K562 (cell line): Measurements from ENCODE around the gene APLP1. TPM values are rescaled to one million over a fixed set of nuclear protein-coding genes. Genes with fewer than 3 reads are reported as not detected.

Source experiments
- ATAC-seq: fragments of 200-7000 bp; cut with Tn5 transposase; 3 replicates; pipeline ENCODE4 v1.9.1; 2020; ENCODE audit warnings: moderate library complexity
- BruUV-seq: library from RNA; stranded (reverse); fragments of 400-500 nt; replicated peaks from 2 replicates; lab custom pipeline; 2021; lab: Mats Ljungman, UMichigan
- CTCF ChIA-PET: fragments of 300-600 bp; formaldehyde crosslinking; extraction: SDS; loops from one replicate; lab custom pipeline; 2021; ENCODE audit warnings: low intra/inter-chr PET ratio; lab: Yijun Ruan, JAX
- POLR2A ChIA-PET: fragments of 300-600, 350-650 bp; sonication (Branson Sonifier 250); formaldehyde crosslinking; extraction: SDS; loops from one replicate; lab custom pipeline; 2021; ENCODE audit warnings: antibody characterized with exemption, inconsistent platforms; lab: Yijun Ruan, JAX
- DNase-seq, 4 experiments: peaks; one replicate each; pipeline versions ENCODE4 v3.0.0 to v3.0.0-alpha.2; 2011 to 2018; ENCODE audit warnings: low spot score in 3 of 4, mixed read lengths in 3 of 4; ENCODE audit errors: extremely low read depth in 1 of 4
- FAIRE-seq: peaks from 2 replicates; lab custom pipeline; 2011; peaks lifted over from hg19 to GRCh38; lab: Jason Lieb, UNC
- H2AFZ ChIP-seq: 2 replicates; pipeline ENCODE4 v1.6.0; 2011; ENCODE audit warnings: low read depth, low read length, control low read depth, inconsistent platforms
- H3K27ac ChIP-seq: fragments of 200-600 bp; 3 replicates; pipeline ENCODE4 v1.8.0; 2011; ENCODE audit warnings: low read depth, mild to moderate bottlenecking, control low read depth, inconsistent platforms, low read length, moderate library complexity, mixed read lengths; ENCODE audit errors: extremely low read depth
- H3K27me3 ChIP-seq, 2 experiments: fragments of 300-600 bp in 1 of 2; 2 replicates in 1 of 2; 3 replicates in 1 of 2; pipeline versions ENCODE4 v1.6.0 to v1.8.0; 2011; ENCODE audit warnings: inconsistent platforms in 2 of 2, low read length in 2 of 2, mild to moderate bottlenecking in 1 of 2, mixed read lengths in 1 of 2, moderate library complexity in 1 of 2; ENCODE audit not compliant: control insufficient read depth in 2 of 2, insufficient read depth in 2 of 2
- H3K36me3 ChIP-seq: fragments of 300-600 bp; 3 replicates; pipeline ENCODE4 v1.8.0; 2011; ENCODE audit warnings: mild to moderate bottlenecking, low read length, inconsistent platforms; ENCODE audit not compliant: control insufficient read depth, insufficient read depth
- H3K4me1 ChIP-seq, 2 experiments: fragments of 200-600 bp in 1 of 2; replicated peaks in 1 of 2; 2 replicates in 1 of 2; 3 replicates in 1 of 2; pipeline versions ENCODE4 v1.5.1 to v1.8.0; 2011; ENCODE audit warnings: inconsistent platforms in 2 of 2, low read length in 2 of 2, mild to moderate bottlenecking in 1 of 2, mixed read lengths in 1 of 2, moderate library complexity in 1 of 2; ENCODE audit not compliant: control insufficient read depth in 2 of 2, insufficient read depth in 2 of 2
- H3K4me2 ChIP-seq: 2 replicates; pipeline ENCODE4 v1.6.1; 2011; ENCODE audit warnings: low read length, control low read depth, inconsistent platforms, mixed read lengths; ENCODE audit not compliant: insufficient read depth
- H3K4me3 ChIP-seq: fragments of 200-600 bp; sonication (generic), shearing (Covaris generic); 2 replicates; pipeline ENCODE4 v1.5.1; 2016; ENCODE audit warnings: control low read depth, inconsistent platforms
- H3K79me2 ChIP-seq: fragments of 200-600 bp; 3 replicates; pipeline ENCODE4 v1.8.0; 2011; ENCODE audit warnings: low read length, inconsistent platforms; ENCODE audit not compliant: control insufficient read depth, insufficient read depth
- H3K9ac ChIP-seq, 2 experiments: 2 replicates each; pipeline versions ENCODE4 v1.6.0 to v1.6.1; 2011; ENCODE audit warnings: low read depth in 2 of 2, low read length in 2 of 2, control low read depth in 1 of 2, inconsistent platforms in 1 of 2, mild to moderate bottlenecking in 1 of 2, mixed read lengths in 1 of 2; ENCODE audit not compliant: insufficient read depth in 1 of 2
- H3K9me1 ChIP-seq: one replicate; pipeline ENCODE4 v1.6.0; 2011; ENCODE audit warnings: inconsistent platforms, mild to moderate bottlenecking, low read length, moderate library complexity; ENCODE audit not compliant: control insufficient read depth, insufficient read depth
- H3K9me3 ChIP-seq: replicated peaks from 2 replicates; pipeline ENCODE4 v1.5.1; 2011; ENCODE audit warnings: low read depth, low read length, inconsistent platforms; ENCODE audit not compliant: control insufficient read depth, insufficient read depth
- H4K20me1 ChIP-seq: replicated peaks from 2 replicates; pipeline ENCODE4 v1.6.1; 2011; ENCODE audit warnings: low read length, inconsistent platforms, mixed read lengths; ENCODE audit not compliant: control insufficient read depth, insufficient read depth
- BACH1 ChIP-seq: fragments of 200-800 bp; sonication (Bioruptor generic); IDR thresholded peaks from 2 replicates; pipeline ENCODE4 v1.6.1; 2016; ENCODE audit warnings: missing genetic modification characterization, missing compliant biosample characterization
- FOXK2 ChIP-seq, 2 experiments: fragments of 450-650 bp; IDR thresholded peaks in 1 of 2; conservative IDR thresholded peaks in 1 of 2; 2 replicates each; pipeline ENCODE4 v1.6.1; 2016; ENCODE audit warnings: low read depth in 2 of 2, mild to moderate bottlenecking in 1 of 2
- HDAC1 ChIP-seq, 2 experiments: fragments of 450-650 bp; IDR thresholded peaks; 2 replicates each; pipeline ENCODE4 v1.6.1; 2016 to 2017; ENCODE audit warnings: inconsistent platforms in 1 of 2, mild to moderate bottlenecking in 1 of 2, moderate library complexity in 1 of 2
- HNRNPH1 ChIP-seq: fragments of 200-400 bp; formaldehyde crosslinking; optimal IDR thresholded peaks from 2 replicates; pipeline ENCODE3; 2017; ENCODE audit warnings: low read depth, mild to moderate bottlenecking, low read length, moderate library complexity
- MAFK ChIP-seq: IDR thresholded peaks from 2 replicates; pipeline ENCODE4 v1.6.1; 2011; ENCODE audit warnings: low read length, improper control_type of control experiment
- MCM3 ChIP-seq: fragments of 450-650 bp; IDR thresholded peaks from 2 replicates; pipeline ENCODE4 v1.6.1; 2016
- RFX1 ChIP-seq: fragments of 450-650 bp; IDR thresholded peaks from 2 replicates; pipeline ENCODE4 v1.6.1; 2016; ENCODE audit warnings: mild to moderate bottlenecking, moderate library complexity
- ZBTB34 ChIP-seq: fragments of 250-450 bp; sonication (Bioruptor Pico); IDR thresholded peaks from 2 replicates; pipeline ENCODE4 v1.8.0; 2021; ENCODE audit warnings: mild to moderate bottlenecking, moderate library complexity
- ZNF77 ChIP-seq: fragments of 250-450 bp; sonication (Bioruptor Pico); IDR thresholded peaks from 2 replicates; pipeline ENCODE4 v1.5.0; 2020
- WGBS: fragments of 100-300 bp; shearing (Covaris generic); methylation state at CpG from one replicate; pipeline ENCODE4 v1.1.6; 2016; ENCODE audit warnings: low coverage, mixed read lengths; ENCODE audit not compliant: insufficient coverage; ENCODE audit errors: missing lambda C conversion rate; 5-methylcytosine and 5-hydroxymethylcytosine counted together
- in situ Hi-C: fragments of 300-500 bp; cut with MboI; formaldehyde crosslinking; loops from 4 replicates; pipeline ENCODE4 v1.15.0; 2018; ENCODE audit warnings: inconsistent platforms, mixed read lengths
- intact Hi-C: fragments of 100-400 bp; cut with micrococcal nuclease; formaldehyde crosslinking; loops from 2 replicates; pipeline ENCODE4 v1.14.2; 2022
- polyA plus RNA-seq, 8 experiments: library from polyadenylated mRNA; depleted of rRNA in 4 of 8; stranded (reverse) in 5 of 8; unstranded in 3 of 8; fragments of >200 nt; fragmentation: Nextera tagmentation in 2 of 8; fragmentation: Illumina TruSeq in 1 of 8; extraction: Ambion mirVana in 2 of 8; extraction: Trizol in 1 of 8; gene quantifications; 2 replicates each; pipeline versions ENCODE4 v1.2.1 to v1.2.3, GENCODE V29; 2011 to 2014; ENCODE audit warnings: inconsistent platforms in 1 of 8, missing spikeins in 1 of 8
- total RNA-seq, 7 experiments: library from RNA; depleted of rRNA in 6 of 7; stranded (reverse); fragments of >200 nt in 6 of 7; fragmentation: Illumina TruSeq in 2 of 7; extraction: Trizol in 2 of 7; gene quantifications; 2 replicates each; pipeline versions ENCODE4 v1.2.1 to v1.2.3, GENCODE V29; 2011 to 2021; ENCODE audit warnings: low replicate concordance in 1 of 7
- TF ChIP-seq, protein P1 (sequence below): sonication (generic); formaldehyde crosslinking; IDR thresholded peaks from 2 replicates; pipeline ENCODE4 v1.8.1; 2023; ENCODE audit warnings: missing genetic modification reagents, mild to moderate bottlenecking, borderline replicate concordance
- TF ChIP-seq, protein P2 (sequence below): sonication (generic); formaldehyde crosslinking; IDR thresholded peaks from 2 replicates; pipeline ENCODE4 v1.8.0; 2022; ENCODE audit warnings: mild to moderate bottlenecking, missing genetic modification reagents

APLP1 gene
- total and polyA plus RNA-seq, 9 of the 15 experiments (the other 6 are each of a cell fraction or from before 2014, with no cell fraction given) = 0.69 to 9.9 (median 4.7) TPM

GRCh38 chr19:35908973-35909683 is 40.8 kb downstream of the APLP1 start:
- no peaks in the 10 kb centered on the region for H3K36me3 ChIP-seq
- no peaks in the 10 kb centered on the region for H3K79me2 ChIP-seq
- peaks cover 31 to 33% of the 10 kb centered on the region in 2 experiments for H3K4me1 ChIP-seq
- in situ Hi-C loops (no loop called here), intact Hi-C loops (no loop called here)
- H3K9me3 ChIP-seq = no peaks in the 10 kb centered on the region
- H3K27ac ChIP-seq = peak overlapping the region; percentile 57; the same call in 1 of the 3 replicates
- ChIA-PET CTCF (no interaction called here), POLR2A (interaction anchor here (0.7 to 0.8 kb wide), 2 partner anchors 81 to 383 kb away, joined by 3 to 4 read pairs; no protein-coding TSS in a partner anchor)
- H3K27me3 ChIP-seq = no peaks in the 10 kb centered on the region
- FAIRE-seq = no peak
- BruUV-seq = no TSS peak
- no peaks in the 10 kb centered on the region for H3K9me1 ChIP-seq
- peak in 3 of 4 experiments; percentile 39 to 61 (median 59) for DNase-seq
- peak overlapping the region in 1 of 2 experiments; percentile 85; a peak in 2 of 4 replicates for H3K9ac ChIP-seq
- no peak overlapping the region for H3K4me3 ChIP-seq
- H4K20me1 ChIP-seq = no peaks in the 10 kb centered on the region
- H2AFZ ChIP-seq = peak overlapping the region; percentile 83
- 48% methylated on average over 9 of the region's 10 CpGs for WGBS
- H3K4me2 ChIP-seq = peak overlapping the region; percentile 11; the same call in 1 of the 2 replicates
- peak; percentile 50 for ATAC-seq
- no peak for TF ChIP-seq RFX1
- peak in 1 of 2 experiments; percentile 60; a peak in 2 of 4 replicates for TF ChIP-seq HDAC1 (IDR thresholded peaks at IDR 0.05)
- TF ChIP-seq, protein P1, sequence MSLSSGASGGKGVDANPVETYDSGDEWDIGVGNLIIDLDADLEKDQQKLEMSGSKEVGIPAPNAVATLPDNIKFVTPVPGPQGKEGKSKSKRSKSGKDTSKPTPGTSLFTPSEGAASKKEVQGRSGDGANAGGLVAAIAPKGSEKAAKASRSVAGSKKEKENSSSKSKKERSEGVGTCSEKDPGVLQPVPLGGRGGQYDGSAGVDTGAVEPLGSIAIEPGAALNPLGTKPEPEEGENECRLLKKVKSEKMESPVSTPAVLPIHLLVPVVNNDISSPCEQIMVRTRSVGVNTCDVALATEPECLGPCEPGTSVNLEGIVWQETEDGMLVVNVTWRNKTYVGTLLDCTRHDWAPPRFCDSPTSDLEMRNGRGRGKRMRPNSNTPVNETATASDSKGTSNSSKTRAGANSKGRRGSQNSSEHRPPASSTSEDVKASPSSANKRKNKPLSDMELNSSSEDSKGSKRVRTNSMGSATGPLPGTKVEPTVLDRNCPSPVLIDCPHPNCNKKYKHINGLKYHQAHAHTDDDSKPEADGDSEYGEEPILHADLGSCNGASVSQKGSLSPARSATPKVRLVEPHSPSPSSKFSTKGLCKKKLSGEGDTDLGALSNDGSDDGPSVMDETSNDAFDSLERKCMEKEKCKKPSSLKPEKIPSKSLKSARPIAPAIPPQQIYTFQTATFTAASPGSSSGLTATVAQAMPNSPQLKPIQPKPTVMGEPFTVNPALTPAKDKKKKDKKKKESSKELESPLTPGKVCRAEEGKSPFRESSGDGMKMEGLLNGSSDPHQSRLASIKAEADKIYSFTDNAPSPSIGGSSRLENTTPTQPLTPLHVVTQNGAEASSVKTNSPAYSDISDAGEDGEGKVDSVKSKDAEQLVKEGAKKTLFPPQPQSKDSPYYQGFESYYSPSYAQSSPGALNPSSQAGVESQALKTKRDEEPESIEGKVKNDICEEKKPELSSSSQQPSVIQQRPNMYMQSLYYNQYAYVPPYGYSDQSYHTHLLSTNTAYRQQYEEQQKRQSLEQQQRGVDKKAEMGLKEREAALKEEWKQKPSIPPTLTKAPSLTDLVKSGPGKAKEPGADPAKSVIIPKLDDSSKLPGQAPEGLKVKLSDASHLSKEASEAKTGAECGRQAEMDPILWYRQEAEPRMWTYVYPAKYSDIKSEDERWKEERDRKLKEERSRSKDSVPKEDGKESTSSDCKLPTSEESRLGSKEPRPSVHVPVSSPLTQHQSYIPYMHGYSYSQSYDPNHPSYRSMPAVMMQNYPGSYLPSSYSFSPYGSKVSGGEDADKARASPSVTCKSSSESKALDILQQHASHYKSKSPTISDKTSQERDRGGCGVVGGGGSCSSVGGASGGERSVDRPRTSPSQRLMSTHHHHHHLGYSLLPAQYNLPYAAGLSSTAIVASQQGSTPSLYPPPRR (CRISPR knock-in tag) = no peak
- TF ChIP-seq MCM3 = no peak
- TF ChIP-seq ZNF77 = no peak
- TF ChIP-seq BACH1 = no peak
- TF ChIP-seq FOXK2 (conservative IDR thresholded peaks at IDR 0.05 in 1 of 2, IDR thresholded peaks at IDR 0.05 in 1 of 2; ENCODE audit: low read depth in 2 of 2) = no peak
- no peak for TF ChIP-seq ZBTB34 (CRISPR knock-in tag)
- TF ChIP-seq, protein P2, sequence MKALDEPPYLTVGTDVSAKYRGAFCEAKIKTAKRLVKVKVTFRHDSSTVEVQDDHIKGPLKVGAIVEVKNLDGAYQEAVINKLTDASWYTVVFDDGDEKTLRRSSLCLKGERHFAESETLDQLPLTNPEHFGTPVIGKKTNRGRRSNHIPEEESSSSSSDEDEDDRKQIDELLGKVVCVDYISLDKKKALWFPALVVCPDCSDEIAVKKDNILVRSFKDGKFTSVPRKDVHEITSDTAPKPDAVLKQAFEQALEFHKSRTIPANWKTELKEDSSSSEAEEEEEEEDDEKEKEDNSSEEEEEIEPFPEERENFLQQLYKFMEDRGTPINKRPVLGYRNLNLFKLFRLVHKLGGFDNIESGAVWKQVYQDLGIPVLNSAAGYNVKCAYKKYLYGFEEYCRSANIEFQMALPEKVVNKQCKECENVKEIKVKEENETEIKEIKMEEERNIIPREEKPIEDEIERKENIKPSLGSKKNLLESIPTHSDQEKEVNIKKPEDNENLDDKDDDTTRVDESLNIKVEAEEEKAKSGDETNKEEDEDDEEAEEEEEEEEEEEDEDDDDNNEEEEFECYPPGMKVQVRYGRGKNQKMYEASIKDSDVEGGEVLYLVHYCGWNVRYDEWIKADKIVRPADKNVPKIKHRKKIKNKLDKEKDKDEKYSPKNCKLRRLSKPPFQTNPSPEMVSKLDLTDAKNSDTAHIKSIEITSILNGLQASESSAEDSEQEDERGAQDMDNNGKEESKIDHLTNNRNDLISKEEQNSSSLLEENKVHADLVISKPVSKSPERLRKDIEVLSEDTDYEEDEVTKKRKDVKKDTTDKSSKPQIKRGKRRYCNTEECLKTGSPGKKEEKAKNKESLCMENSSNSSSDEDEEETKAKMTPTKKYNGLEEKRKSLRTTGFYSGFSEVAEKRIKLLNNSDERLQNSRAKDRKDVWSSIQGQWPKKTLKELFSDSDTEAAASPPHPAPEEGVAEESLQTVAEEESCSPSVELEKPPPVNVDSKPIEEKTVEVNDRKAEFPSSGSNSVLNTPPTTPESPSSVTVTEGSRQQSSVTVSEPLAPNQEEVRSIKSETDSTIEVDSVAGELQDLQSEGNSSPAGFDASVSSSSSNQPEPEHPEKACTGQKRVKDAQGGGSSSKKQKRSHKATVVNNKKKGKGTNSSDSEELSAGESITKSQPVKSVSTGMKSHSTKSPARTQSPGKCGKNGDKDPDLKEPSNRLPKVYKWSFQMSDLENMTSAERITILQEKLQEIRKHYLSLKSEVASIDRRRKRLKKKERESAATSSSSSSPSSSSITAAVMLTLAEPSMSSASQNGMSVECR (CRISPR knock-in tag) = peak; percentile 83
- no peak for TF ChIP-seq HNRNPH1
- no peak for TF ChIP-seq MAFK
